ENCODE results near the gene AKT2.
A peak's percentile ranks its signal among the peaks of the same experiment; 100 is the strongest.

AKT2 gene

GRCh38 chr19:40277356-40278059 is 7.6 kb downstream of the AKT2 start:
- Histone ChIP-seq H3K9ac (ENCODE audit: low read length) (no peak overlapping the region), H3K27ac (ENCODE audit: low read length) (no peak overlapping the region), H3K9me3 (ENCODE audit: insufficient read depth, low read length) (no peaks in the 10 kb centered on the region), H3K4me2 (ENCODE audit: low read length) (no peak overlapping the region), H2AFZ (ENCODE audit: low read depth, low read length) (no peak overlapping the region), H3K79me2 (ENCODE audit: low read length) (peaks cover 93% of the 10 kb centered on the region), H3K4me1 (ENCODE audit: low read length) (peaks cover 23% of the 10 kb centered on the region), H4K20me1 (ENCODE audit: insufficient read depth, low read length) (peaks cover 83% of the 10 kb centered on the region), H3K36me3 (replicated peaks; ENCODE audit: low read depth, low read length) (peaks cover 11% of the 10 kb centered on the region), H3K27me3 (ENCODE audit: low read depth, low read length) (no peaks in the 10 kb centered on the region), H3K4me3 (ENCODE audit: low read length) (no peak overlapping the region)
- TF ChIP-seq EZH2phosphoT487 (IDR thresholded peaks at IDR 0.05; ENCODE audit: low read depth) (no peak), CTCF (IDR thresholded peaks at IDR 0.05; ENCODE audit: low read depth, low read length) (no peak)

GRCh38 chr19:40274585-40275544 is 10.3 kb downstream of the AKT2 start:
- Histone ChIP-seq H2AFZ (ENCODE audit: low read depth, low read length) (no peak overlapping the region), H4K20me1 (ENCODE audit: insufficient read depth, low read length) (peaks cover 75% of the 10 kb centered on the region), H3K36me3 (replicated peaks; ENCODE audit: low read depth, low read length) (peaks cover 10% of the 10 kb centered on the region), H3K4me1 (ENCODE audit: low read length) (peaks cover 15% of the 10 kb centered on the region), H3K4me2 (ENCODE audit: low read length) (peak overlapping the region; percentile 71), H3K4me3 (ENCODE audit: low read length) (peak overlapping the region; percentile 54), H3K27ac (ENCODE audit: low read length) (no peak overlapping the region), H3K9me3 (ENCODE audit: insufficient read depth, low read length) (no peaks in the 10 kb centered on the region), H3K27me3 (ENCODE audit: low read depth, low read length) (no peaks in the 10 kb centered on the region), H3K79me2 (ENCODE audit: low read length) (peaks cover 91% of the 10 kb centered on the region), H3K9ac (ENCODE audit: low read length) (peak overlapping the region; percentile 3; the same call in 1 of the 2 replicates)
- TF ChIP-seq EZH2phosphoT487 (IDR thresholded peaks at IDR 0.05; ENCODE audit: low read depth) (no peak), CTCF (IDR thresholded peaks at IDR 0.05; ENCODE audit: low read depth, low read length) (no peak)

- H3K4me2 ChIP-seq (ENCODE audit: low read length) = peak overlapping the region; percentile 71; the same call in 1 of the 2 replicates
- H3K9ac ChIP-seq (ENCODE audit: low read length) = no peak overlapping the region
- peaks cover 91% of the 10 kb centered on the region for H3K79me2 ChIP-seq (ENCODE audit: low read length)
- peaks cover 76% of the 10 kb centered on the region for H4K20me1 ChIP-seq (ENCODE audit: insufficient read depth, low read length)
- no peaks in the 10 kb centered on the region for H3K27me3 ChIP-seq (ENCODE audit: low read depth, low read length)
- H3K9me3 ChIP-seq (ENCODE audit: insufficient read depth, low read length) = no peaks in the 10 kb centered on the region
- peaks cover 15% of the 10 kb centered on the region for H3K4me1 ChIP-seq (ENCODE audit: low read length)
- H3K4me3 ChIP-seq (ENCODE audit: low read length) = no peak overlapping the region
- H3K27ac ChIP-seq (ENCODE audit: low read length) = no peak overlapping the region
- H3K36me3 ChIP-seq (replicated peaks; ENCODE audit: low read depth, low read length) = peaks cover 10% of the 10 kb centered on the region
- no peak for TF ChIP-seq CTCF (IDR thresholded peaks at IDR 0.05; ENCODE audit: low read depth, low read length)
- TF ChIP-seq EZH2phosphoT487 (IDR thresholded peaks at IDR 0.05; ENCODE audit: low read depth) = no peak
- no peak overlapping the region for H2AFZ ChIP-seq (ENCODE audit: low read depth, low read length)
Observed at GRCh38 chr19:40273469-40274360, 11.4 kb downstream of the AKT2 start.
